HCT116 (cell line): Measurements from ENCODE around the gene AMDHD1. TPM values are rescaled to one million over a fixed set of nuclear protein-coding genes. Genes with fewer than 3 reads are reported as not detected.

Experiments used
- ATAC-seq: fragments of 200-7000 bp; cut with Tn5 transposase; 2 replicates; pipeline ENCODE4 v1.9.1; 2020; ENCODE audit warnings: mild to moderate bottlenecking, moderate library complexity
- BruUV-seq: library from RNA; stranded (reverse); fragments of 400-500 nt; replicated peaks from 2 replicates; lab custom pipeline; 2021; lab: Mats Ljungman, UMichigan
- CTCF ChIA-PET: fragments of 300-600 bp; sonication (Branson Sonifier 250); formaldehyde crosslinking; loops from one replicate; lab custom pipeline; 2021; ENCODE audit warnings: antibody characterized with exemption; lab: Charles Lee
- POLR2A ChIA-PET: fragments of 300-600, 350-600 bp; sonication (Branson Sonifier 250); formaldehyde crosslinking; loops from one replicate; lab custom pipeline; 2021; ENCODE audit warnings: antibody characterized with exemption; lab: Charles Lee
- RAD21 ChIA-PET, 2 experiments: fragments of 300-600 bp; sonication (Branson Sonifier 250); formaldehyde crosslinking; loops; one replicate each; lab custom pipeline; 2023; ENCODE audit warnings: low total read pairs in 2 of 2; ENCODE audit not compliant: uncharacterized antibody in 2 of 2, unreplicated experiment in 2 of 2, low non-redundant PET in 1 of 2; lab: Charles Lee
- DNase-seq: peaks from one replicate; pipeline ENCODE4 v3.0.0-alpha.2; 2010; ENCODE audit warnings: low read depth, low spot score
- H2AFZ ChIP-seq: fragments of 200-600 bp; shearing (Covaris generic), sonication (generic); 2 replicates; pipeline ENCODE4 v1.6.1; 2017; ENCODE audit warnings: low read depth, mixed run types, mixed read lengths, antibody characterized with exemption, low read length; ENCODE audit not compliant: poor library complexity, severe bottlenecking
- H3K27ac ChIP-seq: 2 replicates; pipeline ENCODE4 v1.5.1; 2012; ENCODE audit warnings: low read depth, low read length
- H3K27me3 ChIP-seq: fragments of 200-600 bp; sonication (generic); 2 replicates; pipeline ENCODE4 v1.6.1; 2016; ENCODE audit warnings: mixed run types, low read length, mixed read lengths; ENCODE audit not compliant: insufficient read depth
- H3K36me3 ChIP-seq, 2 experiments: fragments of 200-500 bp in 1 of 2; fragments of 200-600 bp in 1 of 2; sonication (Bioruptor generic) in 1 of 2; sonication (generic) in 1 of 2; 2 replicates each; pipeline versions ENCODE4 v1.5.1 to v1.6.1; 2014 to 2016; ENCODE audit warnings: low read length in 2 of 2, inconsistent platforms in 1 of 2, mixed read lengths in 1 of 2, mixed run types in 1 of 2; ENCODE audit not compliant: insufficient read depth in 2 of 2, control insufficient read depth in 1 of 2
- H3K4me1 ChIP-seq, 2 experiments: fragments of 200-600 bp in 1 of 2; sonication (generic) in 1 of 2; 2 replicates each; pipeline versions ENCODE4 v1.5.1 to v1.6.1; 2012 to 2017; ENCODE audit warnings: low read length in 2 of 2, inconsistent platforms in 1 of 2, mild to moderate bottlenecking in 1 of 2, mixed read lengths in 1 of 2, mixed run types in 1 of 2, moderate library complexity in 1 of 2; ENCODE audit not compliant: insufficient read depth in 2 of 2, control insufficient read depth in 1 of 2
- H3K4me2 ChIP-seq: fragments of 200-600 bp; sonication (generic); 2 replicates; pipeline ENCODE4 v1.6.1; 2017; ENCODE audit warnings: mixed run types, low read length, mixed read lengths
- H3K4me3 ChIP-seq, 2 experiments: fragments of 200-600 bp in 1 of 2; sonication (generic) in 1 of 2; replicated peaks in 1 of 2; 2 replicates each; pipeline ENCODE4 v1.5.1; 2011 to 2016; ENCODE audit warnings: low read length in 2 of 2, control low read depth in 1 of 2, low read depth in 1 of 2, mild to moderate bottlenecking in 1 of 2, mixed read lengths in 1 of 2, mixed run types in 1 of 2
- H3K79me2 ChIP-seq: fragments of 200-600 bp; sonication (generic); 2 replicates; pipeline ENCODE4 v1.6.1; 2017; ENCODE audit warnings: mild to moderate bottlenecking, mixed run types, low read length, moderate library complexity, mixed read lengths; ENCODE audit not compliant: insufficient read depth
- H3K9ac ChIP-seq: fragments of 200-600 bp; sonication (generic); 2 replicates; pipeline ENCODE4 v1.6.1; 2016; ENCODE audit warnings: low read length, mixed read lengths
- H3K9me2 ChIP-seq: fragments of 200-600 bp; sonication (generic), shearing (Covaris generic); 2 replicates; pipeline ENCODE4 v1.6.1; 2017; ENCODE audit warnings: mixed run types, mild to moderate bottlenecking, moderate library complexity; ENCODE audit not compliant: insufficient read depth
- H3K9me3 ChIP-seq, 2 experiments: fragments of 200-500 bp in 1 of 2; fragments of 200-600 bp in 1 of 2; sonication (Bioruptor generic) in 1 of 2; sonication (generic) in 1 of 2; 2 replicates each; pipeline ENCODE4 v1.6.1; 2014 to 2017; ENCODE audit warnings: low read length in 2 of 2, mixed read lengths in 2 of 2, inconsistent platforms in 1 of 2, low read depth in 1 of 2, mild to moderate bottlenecking in 1 of 2, mixed run types in 1 of 2, moderate library complexity in 1 of 2; ENCODE audit not compliant: control insufficient read depth in 1 of 2, insufficient read depth in 1 of 2
- H4K20me1 ChIP-seq: fragments of 200-600 bp; sonication (generic), shearing (Covaris generic); 2 replicates; pipeline ENCODE4 v1.6.1; 2017; ENCODE audit warnings: mixed run types, mild to moderate bottlenecking, moderate library complexity; ENCODE audit not compliant: insufficient read depth
- CTCF ChIP-seq, 3 experiments: fragments of 200-600 bp in 1 of 3; sonication (generic) in 1 of 3; IDR thresholded peaks in 2 of 3; conservative IDR thresholded peaks in 1 of 3; 2 replicates each; pipeline ENCODE4 v1.5.1; 2012 to 2017; ENCODE audit warnings: low read depth in 2 of 3, low read length in 2 of 3, antibody characterized with exemption in 1 of 3, borderline replicate concordance in 1 of 3, control low read depth in 1 of 3, mild to moderate bottlenecking in 1 of 3, mixed read lengths in 1 of 3, mixed run types in 1 of 3, moderate library complexity in 1 of 3; ENCODE audit not compliant: insufficient read depth in 1 of 3
- ELF1 ChIP-seq: IDR thresholded peaks from 2 replicates; pipeline ENCODE4 v1.6.1; 2012; ENCODE audit warnings: low read depth, borderline replicate concordance
- EZH2 ChIP-seq: fragments of 200-600 bp; sonication (generic); IDR thresholded peaks from 2 replicates; pipeline ENCODE4 v1.6.1; 2017; ENCODE audit warnings: antibody characterized with exemption, mixed run types
- FOSL1 ChIP-seq: IDR thresholded peaks from 2 replicates; pipeline ENCODE4 v1.6.1; 2012; ENCODE audit warnings: low read depth
- MAX ChIP-seq: IDR thresholded peaks from 2 replicates; pipeline ENCODE4 v1.6.1; 2012
- REST ChIP-seq: IDR thresholded peaks from 2 replicates; pipeline ENCODE4 v1.6.1; 2012; ENCODE audit warnings: low read depth
- SIN3A ChIP-seq: IDR thresholded peaks from 2 replicates; pipeline ENCODE4 v1.6.1; 2012; ENCODE audit warnings: low read depth
- SRF ChIP-seq: IDR thresholded peaks from 2 replicates; pipeline ENCODE4 v1.6.1; 2012; ENCODE audit warnings: low read depth
- TCF7L2 ChIP-seq: IDR thresholded peaks from 2 replicates; pipeline ENCODE4 v1.7.0; 2011; ENCODE audit warnings: borderline replicate concordance, inconsistent platforms; ENCODE audit not compliant: insufficient read depth, insufficient read length; ENCODE audit errors: extremely low read depth
- ZBTB33 ChIP-seq: IDR thresholded peaks from 2 replicates; pipeline ENCODE4 v1.6.1; 2011; ENCODE audit warnings: mild to moderate bottlenecking, low read length, moderate library complexity; ENCODE audit not compliant: insufficient replicate concordance; ENCODE audit errors: extremely low read depth
- ZFX ChIP-seq: fragments of 450-650 bp; IDR thresholded peaks from 2 replicates; pipeline ENCODE4 v1.6.1; 2017
- intact Hi-C: fragments of 100-400 bp; cut with micrococcal nuclease; formaldehyde crosslinking; loops from 2 replicates; pipeline ENCODE4 v1.10.0; 2022
- total RNA-seq: library from RNA; stranded (reverse); gene quantifications from one replicate; pipeline ENCODE4 v1.2.1, GENCODE V29; 2021; ENCODE audit not compliant: unreplicated experiment

The AMDHD1 gene
- total RNA-seq, 1 experiment from 2014 or later = 3.0 TPM

- no peak for TF ChIP-seq ELF1
- no peak for TF ChIP-seq MAX
- TF ChIP-seq REST = no peak
- ChIA-PET CTCF (no interaction called here), POLR2A (no interaction called here), RAD21 (no interaction called here)
- no peak overlapping the region for H3K9ac ChIP-seq
- BruUV-seq = no TSS peak
- ATAC-seq (no peak), DNase-seq (no peak)
- no peak overlapping the region for H3K4me3 ChIP-seq
- no peaks in the 10 kb centered on the region for H3K9me3 ChIP-seq
- no peak overlapping the region for H3K4me2 ChIP-seq
- H3K9me2 ChIP-seq = no peaks in the 10 kb centered on the region
- peaks cover 0 to 7% of the 10 kb centered on the region in 2 experiments; a peak in 1 of 4 replicates for H3K4me1 ChIP-seq
- no peaks in the 10 kb centered on the region for H4K20me1 ChIP-seq
- no peak overlapping the region for H3K27ac ChIP-seq
- H3K36me3 ChIP-seq = no peaks in the 10 kb centered on the region
- no peaks in the 10 kb centered on the region for H3K79me2 ChIP-seq
- intact Hi-C loops = no loop called here
- H2AFZ ChIP-seq = no peak overlapping the region
- H3K27me3 ChIP-seq = no peaks in the 10 kb centered on the region
Observed at GRCh38 chr12:95978774-95979173, 35.6 kb downstream of the AMDHD1 start.

GRCh38 chr12:95980437-95980836, 37.3 kb downstream of the AMDHD1 start:
- Histone ChIP-seq H3K36me3 (no peaks in the 10 kb centered on the region), H3K9ac (no peak overlapping the region), H3K9me3 (no peaks in the 10 kb centered on the region), H2AFZ (no peak overlapping the region), H3K4me2 (no peak overlapping the region), H3K4me1 (peaks cover 0 to 7% of the 10 kb centered on the region in 2 experiments; a peak in 1 of 4 replicates), H3K9me2 (no peaks in the 10 kb centered on the region), H3K4me3 (no peak overlapping the region), H3K27ac (no peak overlapping the region), H3K79me2 (no peaks in the 10 kb centered on the region), H3K27me3 (no peaks in the 10 kb centered on the region), H4K20me1 (no peaks in the 10 kb centered on the region)
- no TSS peak for BruUV-seq
- ChIA-PET CTCF (no interaction called here), POLR2A (no interaction called here), RAD21 (no interaction called here)
- ATAC-seq = no peak
- intact Hi-C loops = no loop called here
- DNase-seq = no peak
- no peak for TF ChIP-seq SIN3A
- no peak for TF ChIP-seq FOSL1
- no peak for TF ChIP-seq SRF
- no peak for TF ChIP-seq EZH2
- TF ChIP-seq TCF7L2 = no peak
- TF ChIP-seq CTCF (IDR thresholded peaks at IDR 0.05 in 2 of 3, conservative IDR thresholded peaks at IDR 0.05 in 1 of 3; ENCODE audit: borderline replicate concordance in 1 of 3, insufficient read depth in 1 of 3, low read depth in 2 of 3, low read length in 2 of 3) = no peak
- TF ChIP-seq ZBTB33 = no peak
- no peak for TF ChIP-seq ZFX
